ENCODE results near the gene LARGE1.
"Not testable (repeated sequence)": the region's sequence is repeated elsewhere in the genome, so short reads cannot be mapped to it uniquely, and the experiment has no call there.

Gene LARGE1

GRCh38 chr22:33465554-33465953 lies 454.7 kb downstream of the LARGE1 start:
- no peaks in the 10 kb centered on the region for H3K27me3 ChIP-seq (ENCODE audit: insufficient read depth, low read length)
- H3K4me2 ChIP-seq (ENCODE audit: low read length) = no peak overlapping the region
- no peak overlapping the region for H2BK5ac ChIP-seq (ENCODE audit: low read depth, low read length, poor library complexity)
- no peaks in the 10 kb centered on the region for H3K79me2 ChIP-seq (ENCODE audit: control insufficient read depth, insufficient read depth, low read length, poor library complexity)
- H3K4me1 ChIP-seq (ENCODE audit: control insufficient read depth in 1 of 2, insufficient read depth in 2 of 2, low read length in 2 of 2) = no peaks in the 10 kb centered on the region
- no peak overlapping the region for H2AFZ ChIP-seq (ENCODE audit: insufficient read depth, low read length, poor library complexity)
- H4K91ac ChIP-seq (ENCODE audit: low read depth, low read length) = no peak overlapping the region
- H4K12ac ChIP-seq (ENCODE audit: low read depth, low read length) = no peak overlapping the region
- no peak for DNase-seq
- H3K36me3 ChIP-seq (ENCODE audit: control insufficient read depth in 1 of 2, insufficient read depth in 2 of 2, low read length in 2 of 2) = no peaks in the 10 kb centered on the region
- no peak overlapping the region for H2BK12ac ChIP-seq (ENCODE audit: low read length)
- no peaks in the 10 kb centered on the region for H3K9me3 ChIP-seq (ENCODE audit: insufficient read depth, low read depth, low read length)
- H4K8ac ChIP-seq (ENCODE audit: low read depth, low read length) = no peak overlapping the region
- no peak overlapping the region for H2BK120ac ChIP-seq (ENCODE audit: insufficient read depth, low read length, poor library complexity)
- no peak overlapping the region for H3K4ac ChIP-seq (ENCODE audit: low read depth, low read length)
- WGBS (ENCODE audit: extremely low coverage, insufficient coverage, insufficient read length) = no CpG with 5 or more reads among the region's 5 CpGs
- H3K14ac ChIP-seq (ENCODE audit: low read length) = no peak overlapping the region
- no peak overlapping the region for H2AK5ac ChIP-seq (ENCODE audit: low read length)
- no peak overlapping the region for H3K4me3 ChIP-seq (ENCODE audit: low read depth, low read length)
- no peak overlapping the region for H3K27ac ChIP-seq (ENCODE audit: low read depth, low read length)
- no peak overlapping the region for H3K9ac ChIP-seq (ENCODE audit: low read length)
- H3K18ac ChIP-seq (ENCODE audit: low read length) = no peak overlapping the region
- no peaks in the 10 kb centered on the region for H3K79me1 ChIP-seq (ENCODE audit: low read length)
- no peak overlapping the region for H3K23ac ChIP-seq (ENCODE audit: low read length)

GRCh38 chr22:33464698-33465097 lies 455.6 kb downstream of the LARGE1 start:
- no peak overlapping the region for H3K9ac ChIP-seq (ENCODE audit: low read length)
- H3K4me3 ChIP-seq (ENCODE audit: low read depth, low read length) = no peak overlapping the region
- H3K18ac ChIP-seq (ENCODE audit: low read length) = no peak overlapping the region
- no peaks in the 10 kb centered on the region for H3K27me3 ChIP-seq (ENCODE audit: insufficient read depth, low read length)
- no peak overlapping the region for H3K4me2 ChIP-seq (ENCODE audit: low read length)
- H3K79me2 ChIP-seq (ENCODE audit: control insufficient read depth, insufficient read depth, low read length, poor library complexity) = no peaks in the 10 kb centered on the region
- no peak overlapping the region for H3K4ac ChIP-seq (ENCODE audit: low read depth, low read length)
- H4K91ac ChIP-seq (ENCODE audit: low read depth, low read length) = no peak overlapping the region
- H3K79me1 ChIP-seq (ENCODE audit: low read length) = no peaks in the 10 kb centered on the region
- no peak overlapping the region for H2AFZ ChIP-seq (ENCODE audit: insufficient read depth, low read length, poor library complexity)
- H3K23ac ChIP-seq (ENCODE audit: low read length) = no peak overlapping the region
- H4K12ac ChIP-seq (ENCODE audit: low read depth, low read length) = no peak overlapping the region
- no peaks in the 10 kb centered on the region for H3K36me3 ChIP-seq (ENCODE audit: control insufficient read depth in 1 of 2, insufficient read depth in 2 of 2, low read length in 2 of 2)
- no peaks in the 10 kb centered on the region for H3K4me1 ChIP-seq (ENCODE audit: control insufficient read depth in 1 of 2, insufficient read depth in 2 of 2, low read length in 2 of 2)
- no peaks in the 10 kb centered on the region for H3K9me3 ChIP-seq (ENCODE audit: insufficient read depth, low read depth, low read length)
- no peak overlapping the region for H4K8ac ChIP-seq (ENCODE audit: low read depth, low read length)
- no peak overlapping the region for H2BK120ac ChIP-seq (ENCODE audit: insufficient read depth, low read length, poor library complexity)
- DNase-seq = no peak
- H3K14ac ChIP-seq (ENCODE audit: low read length) = no peak overlapping the region
- no peak overlapping the region for H2BK5ac ChIP-seq (ENCODE audit: low read depth, low read length, poor library complexity)
- no CpG with 5 or more reads among the region's 2 CpGs for WGBS (ENCODE audit: extremely low coverage, insufficient coverage, insufficient read length)
- H3K27ac ChIP-seq (ENCODE audit: low read depth, low read length) = no peak overlapping the region
- no peak overlapping the region for H2BK12ac ChIP-seq (ENCODE audit: low read length)
- no peak overlapping the region for H2AK5ac ChIP-seq (ENCODE audit: low read length)

DNA sequence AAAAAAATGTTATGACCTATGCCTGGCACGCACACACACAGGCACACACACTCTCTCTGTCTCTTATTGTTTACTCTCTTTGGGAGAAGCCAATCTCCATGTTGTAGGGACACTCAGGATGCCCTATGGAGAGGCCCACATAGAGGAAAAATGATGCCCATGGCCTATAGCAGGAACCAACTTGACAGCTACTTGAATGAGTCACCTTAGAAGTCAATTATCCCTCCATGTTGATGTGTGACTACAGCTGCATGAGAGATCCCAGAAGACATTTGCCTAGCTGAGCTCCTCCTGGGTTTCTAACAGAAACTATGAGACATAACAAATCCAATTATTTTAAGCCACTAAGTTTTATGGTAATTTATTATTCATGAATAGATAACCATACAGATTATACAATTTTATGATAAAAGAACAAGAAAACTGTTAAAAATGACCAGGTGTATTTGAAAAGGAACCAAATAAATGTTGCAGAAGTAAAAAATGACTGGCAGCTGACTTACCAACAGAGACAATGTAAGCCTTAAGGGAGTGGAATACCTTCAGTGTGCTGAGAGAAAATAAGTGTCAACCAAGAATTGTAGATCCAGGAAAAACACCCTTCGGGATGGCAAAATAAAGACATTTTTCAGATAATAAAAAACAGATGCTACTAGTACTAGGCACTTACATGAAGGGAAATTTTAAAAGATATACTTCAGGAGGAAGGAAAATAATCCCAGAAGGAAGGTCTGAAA lies 458.4 kb downstream of the LARGE1 start:
- no peak overlapping the region for H4K91ac ChIP-seq (ENCODE audit: low read depth, low read length)
- no peak overlapping the region for H3K4ac ChIP-seq (ENCODE audit: low read depth, low read length)
- no peak overlapping the region for H3K4me2 ChIP-seq (ENCODE audit: low read length)
- no peaks in the 10 kb centered on the region for H3K4me1 ChIP-seq (ENCODE audit: control insufficient read depth in 1 of 2, insufficient read depth in 2 of 2, low read length in 2 of 2)
- no peak overlapping the region for H2BK5ac ChIP-seq (ENCODE audit: low read depth, low read length, poor library complexity)
- H3K4me3 ChIP-seq (ENCODE audit: low read depth, low read length) = no peak overlapping the region
- no peak overlapping the region for H3K18ac ChIP-seq (ENCODE audit: low read length)
- H2BK12ac ChIP-seq (ENCODE audit: low read length) = no peak overlapping the region
- H3K9ac ChIP-seq (ENCODE audit: low read length) = no peak overlapping the region
- no CpG with 5 or more reads among the region's 2 CpGs for WGBS (ENCODE audit: extremely low coverage, insufficient coverage, insufficient read length)
- no peak overlapping the region for H4K12ac ChIP-seq (ENCODE audit: low read depth, low read length)
- H3K36me3 ChIP-seq (ENCODE audit: control insufficient read depth in 1 of 2, insufficient read depth in 2 of 2, low read length in 2 of 2) = no peaks in the 10 kb centered on the region
- H3K27me3 ChIP-seq (ENCODE audit: insufficient read depth, low read length) = no peaks in the 10 kb centered on the region
- no peaks in the 10 kb centered on the region for H3K79me2 ChIP-seq (ENCODE audit: control insufficient read depth, insufficient read depth, low read length, poor library complexity)
- no peak overlapping the region for H2AFZ ChIP-seq (ENCODE audit: insufficient read depth, low read length, poor library complexity)
- H2BK120ac ChIP-seq (ENCODE audit: insufficient read depth, low read length, poor library complexity) = no peak overlapping the region
- no peak overlapping the region for H3K27ac ChIP-seq (ENCODE audit: low read depth, low read length)
- no peak overlapping the region for H3K23ac ChIP-seq (ENCODE audit: low read length)
- no peak overlapping the region for H2AK5ac ChIP-seq (ENCODE audit: low read length)
- DNase-seq = no peak
- H3K79me1 ChIP-seq (ENCODE audit: low read length) = no peaks in the 10 kb centered on the region
- H3K14ac ChIP-seq (ENCODE audit: low read length) = no peak overlapping the region
- H3K9me3 ChIP-seq (ENCODE audit: insufficient read depth, low read depth, low read length) = no peaks in the 10 kb centered on the region
- no peak overlapping the region for H4K8ac ChIP-seq (ENCODE audit: low read depth, low read length)

- not testable (repeated sequence) for H2AFZ ChIP-seq (ENCODE audit: insufficient read depth, low read length, poor library complexity); H3K14ac ChIP-seq (ENCODE audit: low read length); DNase-seq; H4K91ac ChIP-seq (ENCODE audit: low read depth, low read length); H3K27ac ChIP-seq (ENCODE audit: low read depth, low read length); H3K4ac ChIP-seq (ENCODE audit: low read depth, low read length); H2AK5ac ChIP-seq (ENCODE audit: low read length); H3K4me2 ChIP-seq (ENCODE audit: low read length); H3K36me3 ChIP-seq (ENCODE audit: control insufficient read depth in 1 of 2, insufficient read depth in 2 of 2, low read length in 2 of 2); H3K4me1 ChIP-seq (ENCODE audit: control insufficient read depth in 1 of 2, insufficient read depth in 2 of 2, low read length in 2 of 2); H3K79me1 ChIP-seq (ENCODE audit: low read length); H3K27me3 ChIP-seq (ENCODE audit: insufficient read depth, low read length); H2BK5ac ChIP-seq (ENCODE audit: low read depth, low read length, poor library complexity); H3K23ac ChIP-seq (ENCODE audit: low read length); H4K12ac ChIP-seq (ENCODE audit: low read depth, low read length); H3K79me2 ChIP-seq (ENCODE audit: control insufficient read depth, insufficient read depth, low read length, poor library complexity); H2BK12ac ChIP-seq (ENCODE audit: low read length); H3K9ac ChIP-seq (ENCODE audit: low read length); H3K9me3 ChIP-seq (ENCODE audit: insufficient read depth, low read depth, low read length); H4K8ac ChIP-seq (ENCODE audit: low read depth, low read length); H2BK120ac ChIP-seq (ENCODE audit: insufficient read depth, low read length, poor library complexity); H3K4me3 ChIP-seq (ENCODE audit: low read depth, low read length); H3K18ac ChIP-seq (ENCODE audit: low read length)
- WGBS (ENCODE audit: extremely low coverage, insufficient coverage, insufficient read length) = no CpG with 5 or more reads among the region's 1 CpG
Measured at GRCh38 chr22:33461245-33461644, 459.0 kb downstream of the LARGE1 start.
